Measurements from ENCODE around the gene ADGRL4.

DNA sequence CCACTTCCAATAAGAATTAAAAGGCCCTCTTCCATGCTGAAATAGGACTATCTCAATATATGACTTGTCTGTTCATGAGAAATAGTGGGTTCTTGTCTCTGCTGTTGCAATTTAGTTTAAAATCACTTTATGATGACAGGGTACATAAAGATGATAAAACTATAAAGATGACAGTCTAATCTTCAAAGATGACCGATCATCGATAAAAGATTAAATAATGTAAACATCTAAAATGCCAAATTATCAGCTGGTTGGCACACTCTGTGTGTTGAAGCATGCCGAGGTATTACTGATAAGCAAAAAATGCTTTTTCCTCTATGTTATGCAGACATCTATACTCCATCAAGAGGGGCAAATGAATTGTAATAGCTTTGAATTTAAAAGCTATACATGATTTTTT is 89.5 kb downstream of the ADGRL4 start:
- TF ChIP-seq ZNF384 (IDR thresholded peaks at IDR 0.05) (no peak), FOXK2 (IDR thresholded peaks at IDR 0.05) (no peak), SP1 (IDR thresholded peaks at IDR 0.05) (no peak)
- TF ChIP-seq, protein P1, sequence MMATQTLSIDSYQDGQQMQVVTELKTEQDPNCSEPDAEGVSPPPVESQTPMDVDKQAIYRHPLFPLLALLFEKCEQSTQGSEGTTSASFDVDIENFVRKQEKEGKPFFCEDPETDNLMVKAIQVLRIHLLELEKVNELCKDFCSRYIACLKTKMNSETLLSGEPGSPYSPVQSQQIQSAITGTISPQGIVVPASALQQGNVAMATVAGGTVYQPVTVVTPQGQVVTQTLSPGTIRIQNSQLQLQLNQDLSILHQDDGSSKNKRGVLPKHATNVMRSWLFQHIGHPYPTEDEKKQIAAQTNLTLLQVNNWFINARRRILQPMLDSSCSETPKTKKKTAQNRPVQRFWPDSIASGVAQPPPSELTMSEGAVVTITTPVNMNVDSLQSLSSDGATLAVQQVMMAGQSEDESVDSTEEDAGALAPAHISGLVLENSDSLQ (IDR thresholded peaks at IDR 0.05): no peak

Measured in HEK293T (cell line).